Progenitor cell of endocrine pancreas (in vitro differentiated cells): ENCODE measurements around the gene FOSL1. TPM values are rescaled to one million over a fixed set of nuclear protein-coding genes. Genes with fewer than 3 reads are reported as not detected.
A peak's percentile ranks its signal among the peaks of the same experiment; 100 is the strongest.

Experiments
- DNase-seq: peaks from one replicate; pipeline ENCODE4 v3.0.0; 2021; ENCODE audit warnings: low spot score; ENCODE audit not compliant: unreplicated experiment
- H3K27ac Mint-ChIP-seq: 2 replicates; pipeline ENCODE4 v1.8.0; 2021; ENCODE audit warnings: mild to moderate bottlenecking, moderate library complexity, mixed read lengths
- H3K27me3 Mint-ChIP-seq: 2 replicates; pipeline ENCODE4 v1.8.0; 2021; ENCODE audit warnings: mixed read lengths
- H3K36me3 Mint-ChIP-seq: 2 replicates; pipeline ENCODE4 v1.8.0; 2022; ENCODE audit warnings: mixed read lengths; ENCODE audit not compliant: insufficient read depth
- H3K4me1 Mint-ChIP-seq: 2 replicates; pipeline ENCODE4 v1.8.0; 2021; ENCODE audit warnings: low read depth, mixed read lengths
- H3K4me3 Mint-ChIP-seq: 2 replicates; pipeline ENCODE4 v1.8.0; 2021; ENCODE audit warnings: low read depth, mild to moderate bottlenecking, moderate library complexity, mixed read lengths
- H3K9me3 Mint-ChIP-seq: 2 replicates; pipeline ENCODE4 v1.8.0; 2021; ENCODE audit warnings: low read depth, mixed read lengths
- total RNA-seq: library from RNA; stranded (reverse); gene quantifications from 2 replicates; pipeline ENCODE4 v1.2.1, GENCODE V29; 2021
- TF ChIP-seq, protein P1 (sequence below): fragments of 200-600 bp; sonication (generic); IDR thresholded peaks from one replicate; pipeline ENCODE4 v1.5.0; 2021; ENCODE audit warnings: antibody characterized with exemption, mild to moderate bottlenecking; ENCODE audit not compliant: unreplicated experiment

The FOSL1 gene
- total RNA-seq, 1 donor from 2014 or later: 1.7 TPM

DNA sequence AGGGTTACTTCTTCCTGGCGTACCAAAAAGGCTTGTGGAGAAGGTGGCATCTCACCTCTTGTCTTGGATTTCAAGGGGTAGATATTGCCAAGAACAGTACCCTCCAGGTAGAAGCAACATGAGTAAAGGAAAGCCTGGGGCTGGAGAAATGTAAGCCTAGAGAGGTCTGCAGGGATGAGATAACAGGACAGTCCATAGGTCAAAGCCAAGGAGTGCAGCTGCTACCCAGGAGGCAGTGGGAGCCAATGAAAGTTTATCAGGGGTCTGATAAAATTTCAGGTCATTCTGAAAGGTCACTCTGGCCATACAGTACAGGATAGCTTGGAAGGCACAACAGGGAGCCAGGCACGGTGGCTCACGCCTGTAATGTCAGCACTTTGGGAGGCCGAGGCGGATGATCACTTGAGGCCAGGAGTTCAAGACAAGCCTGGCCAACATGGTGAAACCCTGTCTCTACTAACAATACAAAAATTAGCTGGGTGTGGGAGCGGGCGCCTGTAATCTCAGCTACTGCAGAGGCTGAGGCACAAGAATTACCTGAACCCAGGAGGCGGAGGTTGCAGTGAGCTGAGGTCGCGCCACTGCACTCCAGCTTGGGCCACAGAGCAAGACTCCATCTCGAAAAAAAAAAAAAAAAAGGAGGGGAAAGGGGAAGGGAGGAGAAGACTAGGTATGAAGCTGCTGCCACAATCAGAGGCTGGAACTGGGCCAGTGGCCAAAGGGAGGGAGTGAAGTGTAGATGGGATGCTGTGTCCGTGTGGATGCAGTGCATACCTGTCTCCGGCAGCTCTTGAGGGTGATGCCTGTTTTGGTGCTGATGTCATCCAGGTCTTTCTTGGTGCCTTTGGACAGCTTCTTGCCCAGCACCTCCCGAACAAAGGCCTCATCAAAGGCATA is 13.1 kb downstream of the FOSL1 start:
- H3K36me3 Mint-ChIP-seq: peaks cover 6% of the 10 kb centered on the region
- H3K27ac Mint-ChIP-seq: peak overlapping the region; percentile 69
- no peaks in the 10 kb centered on the region for H3K9me3 Mint-ChIP-seq

DNA sequence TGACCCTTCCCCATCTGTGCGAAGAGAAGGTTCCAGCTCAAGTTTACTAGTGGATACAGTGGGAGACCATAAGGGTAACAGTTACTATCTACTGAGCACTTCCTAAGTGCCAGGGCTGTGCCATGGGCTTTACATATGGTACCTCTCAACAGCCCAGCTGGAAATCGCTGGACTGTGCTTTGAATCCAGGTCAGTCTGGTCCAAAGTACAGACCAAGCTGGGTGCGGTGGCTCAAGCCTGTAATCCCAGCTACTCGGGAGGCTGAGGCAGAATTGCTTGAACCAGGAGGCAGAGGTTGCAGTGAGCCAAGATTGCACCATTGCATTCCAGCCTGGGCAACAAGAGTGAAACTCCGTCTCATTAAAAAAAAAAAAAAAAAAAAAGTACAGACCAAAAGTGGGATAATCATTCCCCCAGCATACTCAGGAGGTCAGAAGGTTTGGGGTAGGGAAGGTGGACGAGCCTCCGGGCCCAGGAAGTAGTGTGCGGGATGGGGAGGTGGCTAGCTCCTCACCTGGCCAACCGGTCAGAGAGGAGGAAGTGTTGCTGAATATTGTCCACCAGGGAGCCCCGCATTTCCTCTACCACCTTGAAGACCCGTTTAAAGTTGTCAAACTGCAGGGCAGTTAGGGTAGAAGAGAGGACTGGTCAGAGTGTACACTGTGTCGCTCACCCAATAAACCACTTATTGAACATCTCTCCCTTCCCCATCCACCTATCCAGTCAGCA is 14.2 kb downstream of the FOSL1 start:
- Mint-ChIP-seq H3K4me1 (peaks cover 30% of the 10 kb centered on the region), H3K4me3 (no peak overlapping the region), H3K27ac (no peak overlapping the region), H3K9me3 (no peaks in the 10 kb centered on the region), H3K27me3 (peaks cover 8% of the 10 kb centered on the region), H3K36me3 (peaks cover 6% of the 10 kb centered on the region)
- TF ChIP-seq, protein P1, sequence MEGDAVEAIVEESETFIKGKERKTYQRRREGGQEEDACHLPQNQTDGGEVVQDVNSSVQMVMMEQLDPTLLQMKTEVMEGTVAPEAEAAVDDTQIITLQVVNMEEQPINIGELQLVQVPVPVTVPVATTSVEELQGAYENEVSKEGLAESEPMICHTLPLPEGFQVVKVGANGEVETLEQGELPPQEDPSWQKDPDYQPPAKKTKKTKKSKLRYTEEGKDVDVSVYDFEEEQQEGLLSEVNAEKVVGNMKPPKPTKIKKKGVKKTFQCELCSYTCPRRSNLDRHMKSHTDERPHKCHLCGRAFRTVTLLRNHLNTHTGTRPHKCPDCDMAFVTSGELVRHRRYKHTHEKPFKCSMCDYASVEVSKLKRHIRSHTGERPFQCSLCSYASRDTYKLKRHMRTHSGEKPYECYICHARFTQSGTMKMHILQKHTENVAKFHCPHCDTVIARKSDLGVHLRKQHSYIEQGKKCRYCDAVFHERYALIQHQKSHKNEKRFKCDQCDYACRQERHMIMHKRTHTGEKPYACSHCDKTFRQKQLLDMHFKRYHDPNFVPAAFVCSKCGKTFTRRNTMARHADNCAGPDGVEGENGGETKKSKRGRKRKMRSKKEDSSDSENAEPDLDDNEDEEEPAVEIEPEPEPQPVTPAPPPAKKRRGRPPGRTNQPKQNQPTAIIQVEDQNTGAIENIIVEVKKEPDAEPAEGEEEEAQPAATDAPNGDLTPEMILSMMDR: no peak
- DNase-seq: no peak

More for the DNA sequence above, 13.1 kb downstream of the FOSL1 start:
- TF ChIP-seq, protein P1: no peak
- Mint-ChIP-seq H3K4me3 (peak overlapping the region; percentile 98), H3K4me1 (peaks cover 30% of the 10 kb centered on the region), H3K27me3 (peaks cover 11% of the 10 kb centered on the region)
- no peak for DNase-seq

DNA sequence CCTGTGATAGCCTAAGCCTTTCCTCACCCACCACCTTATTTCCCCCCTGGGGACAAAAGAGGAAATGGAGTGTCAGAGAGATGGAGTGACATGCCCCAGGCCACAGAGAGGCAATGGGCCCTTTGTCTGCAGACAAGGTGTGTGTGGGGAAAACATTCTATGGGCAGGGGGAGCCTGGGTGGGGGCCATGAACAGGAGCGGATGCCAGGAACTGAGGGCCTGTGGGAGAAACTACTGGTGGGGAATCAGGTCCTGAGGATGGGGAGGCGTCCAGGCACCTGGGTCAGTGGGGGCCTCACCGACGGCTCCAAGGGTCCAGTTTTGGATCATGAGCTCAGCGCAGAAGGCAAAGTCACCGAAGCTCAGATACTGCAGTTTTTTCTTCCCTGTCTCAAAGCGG is 15.0 kb downstream of the FOSL1 start:
- no peak overlapping the region for H3K27ac Mint-ChIP-seq

DNA sequence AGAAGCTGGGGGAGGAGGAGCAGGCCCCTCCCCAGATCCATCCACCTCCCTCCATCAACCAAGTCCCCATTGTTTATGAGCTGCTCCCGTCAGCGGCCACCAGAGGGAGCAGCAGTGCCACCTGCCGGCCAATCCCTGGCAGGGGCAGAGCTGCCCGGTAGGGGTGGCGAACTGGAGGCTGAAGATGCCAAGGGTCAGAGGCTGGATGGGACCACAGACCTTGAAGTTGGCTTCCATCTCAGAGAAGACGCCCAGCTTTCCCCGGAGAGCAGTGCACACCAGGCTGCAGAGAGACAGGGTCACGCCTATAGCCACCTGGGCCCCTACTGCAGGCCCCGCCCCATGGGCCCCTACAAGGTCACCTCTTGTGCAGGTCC is 15.5 kb downstream of the FOSL1 start:
- Mint-ChIP-seq H3K4me3 (peak overlapping the region; percentile 52), H3K27ac (peak overlapping the region; percentile 86), H3K36me3 (peaks cover 6% of the 10 kb centered on the region), H3K27me3 (peaks cover 2% of the 10 kb centered on the region), H3K4me1 (peaks cover 24% of the 10 kb centered on the region), H3K9me3 (no peaks in the 10 kb centered on the region)
- DNase-seq: peak; percentile 80
- TF ChIP-seq, protein P1: peak; percentile 95

More for the DNA sequence above, 15.0 kb downstream of the FOSL1 start:
- TF ChIP-seq, protein P1: no peak
- no peaks in the 10 kb centered on the region for H3K9me3 Mint-ChIP-seq
- H3K27me3 Mint-ChIP-seq: peaks cover 8% of the 10 kb centered on the region
- DNase-seq: no peak
- no peak overlapping the region for H3K4me3 Mint-ChIP-seq
- H3K4me1 Mint-ChIP-seq: peaks cover 29% of the 10 kb centered on the region
- H3K36me3 Mint-ChIP-seq: peaks cover 6% of the 10 kb centered on the region
